ENCODE results near the gene CD177. TPM values are rescaled to one million over a fixed set of nuclear protein-coding genes. Genes with fewer than 3 reads are reported as not detected.
"Not testable (repeated sequence)": the region's sequence is repeated elsewhere in the genome, so short reads cannot be mapped to it uniquely, and the experiment has no call there.

The CD177 gene
- total and polyA plus RNA-seq, 8 donors, result 0.25 to 11.3 (median 2.8) TPM; not detected in 3

GRCh38 chr19:43380008-43380407 lies 26.5 kb downstream of the CD177 start:
- Histone ChIP-seq H3K4me3 (peak overlapping the region in 1 of 4 donors; percentile 6), H3K9me3 (no peaks in the 10 kb centered on the region), H3K27me3 (peaks cover 0 to 21% (median 0%) of the 10 kb centered on the region in 3 donors), H3K4me1 (peaks cover 0 to 22% (median 7%) of the 10 kb centered on the region in 4 donors), H3K27ac (peak overlapping the region in 4 of 5 donors; percentile 49 to 70 (median 64)), H3K36me3 (no peaks in the 10 kb centered on the region)
- WGBS, 5 donors, result 15 to 33% (median 22%) methylated on average over 13 to 14 of the region's 14 CpGs
- peak in 1 of 2 donors; percentile 44 for DNase-seq
- TF ChIP-seq EP300 (IDR thresholded peaks at IDR 0.05) (no peak), CTCF (IDR thresholded peaks at IDR 0.05) (no peak), POLR2A (IDR thresholded peaks at IDR 0.05) (no peak), POLR2AphosphoS5 (IDR thresholded peaks at IDR 0.05) (no peak)
- intact Hi-C loops (cut with DNase I; ENCODE audit: low total_unique reads), result no loop called here

DNA sequence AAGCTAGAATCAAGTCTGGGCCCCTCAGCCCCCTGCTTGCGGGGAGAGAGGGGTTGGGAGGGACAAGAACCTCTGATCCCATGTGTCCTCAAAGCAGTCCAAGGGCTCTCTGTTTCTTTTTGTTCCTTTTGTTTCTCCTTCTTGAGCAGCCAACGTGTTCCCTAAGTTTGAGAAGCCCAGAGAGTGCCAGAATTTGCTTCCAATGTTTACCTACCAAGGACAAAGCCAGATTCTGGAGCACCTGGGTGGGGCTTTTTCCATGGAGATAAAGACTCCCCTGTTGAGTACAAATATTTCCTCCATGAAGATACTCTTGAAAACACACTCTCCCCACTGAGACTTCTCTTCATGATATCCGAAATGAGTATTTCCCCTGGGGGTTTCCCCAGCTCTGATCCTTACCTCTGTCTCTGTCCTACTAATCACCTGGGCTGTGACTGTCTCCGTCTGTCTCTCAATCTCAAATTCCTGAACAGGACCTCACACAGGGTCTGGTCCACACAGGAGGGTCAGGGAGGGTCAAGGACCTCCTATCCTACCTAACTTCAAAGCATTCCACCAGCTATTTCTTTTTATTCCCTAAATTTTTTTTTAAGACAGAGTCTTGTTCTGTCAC lies 27.4 kb downstream of the CD177 start:
- DNase-seq, result peak in 1 of 2 donors; percentile 58
- TF ChIP-seq CTCF (IDR thresholded peaks at IDR 0.05) (no peak), POLR2AphosphoS5 (IDR thresholded peaks at IDR 0.05) (peak in 2 of 3 donors; percentile 18 to 40)
- peak overlapping the region in 4 of 5 donors; percentile 49 to 70 (median 64) for H3K27ac ChIP-seq
- peaks cover 0 to 22% (median 7%) of the 10 kb centered on the region in 4 donors for H3K4me1 ChIP-seq
- no peaks in the 10 kb centered on the region for H3K36me3 ChIP-seq
- WGBS, 5 donors, result 13 to 48% (median 29%) methylated on average over 4 of the region's 4 CpGs
- H3K4me3 ChIP-seq, result no peak overlapping the region
- intact Hi-C loops (cut with DNase I; ENCODE audit: low total_unique reads), result no loop called here
- H3K9me3 ChIP-seq, result no peaks in the 10 kb centered on the region
- H3K27me3 ChIP-seq, result peaks cover 0 to 21% (median 0%) of the 10 kb centered on the region in 3 donors

DNA sequence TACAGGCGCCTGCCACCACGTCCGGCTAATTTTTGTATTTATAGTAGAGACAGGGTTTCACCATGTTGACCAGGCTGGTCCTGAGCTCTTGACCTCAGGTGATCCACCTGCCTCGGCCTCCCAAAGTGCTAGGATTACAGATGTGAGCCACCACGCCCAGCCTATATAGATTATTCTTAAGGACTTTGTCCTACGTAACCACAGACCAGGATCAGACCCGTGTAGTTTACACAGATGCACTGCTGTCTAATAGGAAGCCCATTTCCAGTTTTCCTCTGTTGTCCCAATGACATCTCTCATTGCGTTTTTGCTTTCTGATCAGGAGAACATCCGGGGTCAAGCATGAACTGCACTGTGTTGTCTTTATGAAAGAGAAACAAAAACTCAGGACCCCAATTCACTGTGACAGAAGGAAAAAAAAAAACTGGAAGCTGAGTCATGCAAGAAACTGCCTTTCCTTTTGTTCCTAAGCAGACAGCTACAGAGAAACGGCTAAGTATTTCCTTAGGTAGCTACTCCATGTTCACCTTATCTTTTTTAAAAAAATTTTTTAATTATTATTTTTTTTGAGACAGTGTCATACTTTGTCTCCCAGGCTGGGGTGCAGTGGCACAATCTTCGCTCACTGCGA lies 29.2 kb downstream of the CD177 start:
- WGBS, 5 donors, result 55 to 69% (median 60%) methylated on average over 10 to 12 of the region's 12 CpGs
- DNase-seq; intact Hi-C loops (cut with DNase I; ENCODE audit: low total_unique reads); H3K9me3 ChIP-seq; H3K4me3 ChIP-seq; H3K36me3 ChIP-seq; H3K27ac ChIP-seq: not testable (repeated sequence)
- peaks cover 0 to 22% (median 7%) of the 10 kb centered on the region in 4 donors for H3K4me1 ChIP-seq
- peaks cover 0 to 21% (median 0%) of the 10 kb centered on the region in 3 donors for H3K27me3 ChIP-seq

DNA sequence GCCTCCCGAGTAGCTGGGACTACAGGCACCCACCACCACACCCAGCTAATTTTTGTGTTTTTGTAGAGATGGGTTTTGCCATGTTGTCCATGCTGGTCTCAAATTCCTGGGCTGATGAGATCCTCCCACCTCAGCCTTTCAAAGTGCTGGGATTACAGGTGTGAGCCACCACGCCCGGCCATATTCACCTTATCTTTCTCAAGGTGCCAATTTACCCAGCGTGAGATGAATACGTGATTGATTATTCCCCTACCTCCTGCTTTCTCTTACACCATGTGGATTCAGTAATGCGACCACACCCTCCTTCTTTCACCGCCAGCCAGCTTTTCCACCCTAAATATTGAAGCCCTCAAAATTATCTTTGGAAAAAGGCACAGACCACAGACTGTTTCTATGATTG lies 29.8 kb downstream of the CD177 start:
- 39 to 60% (median 54%) methylated on average over 7 of the region's 7 CpGs for WGBS, 5 donors
- H3K4me3 ChIP-seq; DNase-seq; H3K9me3 ChIP-seq; intact Hi-C loops (cut with DNase I; ENCODE audit: low total_unique reads); H3K36me3 ChIP-seq; H3K27ac ChIP-seq: not testable (repeated sequence)
- H3K4me1 ChIP-seq, result peaks cover 0 to 22% (median 7%) of the 10 kb centered on the region in 4 donors
- peaks cover 0 to 21% (median 0%) of the 10 kb centered on the region in 3 donors for H3K27me3 ChIP-seq

GRCh38 chr19:43383759-43384158 lies 30.3 kb downstream of the CD177 start:
- H3K27me3 ChIP-seq, result peaks cover 0 to 21% (median 0%) of the 10 kb centered on the region in 3 donors
- intact Hi-C loops (cut with DNase I; ENCODE audit: low total_unique reads); H3K4me3 ChIP-seq; H3K36me3 ChIP-seq; H3K9me3 ChIP-seq; H3K27ac ChIP-seq; DNase-seq: not testable (repeated sequence)
- 42 to 79% (median 62%) methylated on average over 2 to 3 of the region's 3 CpGs for WGBS, 5 donors
- H3K4me1 ChIP-seq, result peaks cover 0 to 22% (median 7%) of the 10 kb centered on the region in 4 donors

GRCh38 chr19:43390903-43391551 lies 37.5 kb downstream of the CD177 start:
- H3K36me3 ChIP-seq; intact Hi-C loops (cut with DNase I; ENCODE audit: low total_unique reads); H3K4me3 ChIP-seq; H3K27ac ChIP-seq; H3K9me3 ChIP-seq; H3K4me1 ChIP-seq: not testable (repeated sequence)
- peaks cover 0 to 11% (median 0%) of the 10 kb centered on the region in 3 donors for H3K27me3 ChIP-seq
- 78 to 86% (median 79%) methylated on average over 11 of the region's 11 CpGs for WGBS, 5 donors
- DNase-seq, result peak in 1 of 2 donors; percentile 26

- H3K4me1 ChIP-seq; H3K27ac ChIP-seq; H3K4me3 ChIP-seq; intact Hi-C loops (cut with DNase I; ENCODE audit: low total_unique reads); H3K9me3 ChIP-seq; H3K36me3 ChIP-seq; DNase-seq: not testable (repeated sequence)
- H3K27me3 ChIP-seq, result peaks cover 0 to 12% (median 0%) of the 10 kb centered on the region in 3 donors
- WGBS, 5 donors, result 80 to 93% (median 82%) methylated on average over 6 of the region's 6 CpGs
Observed at GRCh38 chr19:43391552-43391935, 38.1 kb downstream of the CD177 start.

DNA sequence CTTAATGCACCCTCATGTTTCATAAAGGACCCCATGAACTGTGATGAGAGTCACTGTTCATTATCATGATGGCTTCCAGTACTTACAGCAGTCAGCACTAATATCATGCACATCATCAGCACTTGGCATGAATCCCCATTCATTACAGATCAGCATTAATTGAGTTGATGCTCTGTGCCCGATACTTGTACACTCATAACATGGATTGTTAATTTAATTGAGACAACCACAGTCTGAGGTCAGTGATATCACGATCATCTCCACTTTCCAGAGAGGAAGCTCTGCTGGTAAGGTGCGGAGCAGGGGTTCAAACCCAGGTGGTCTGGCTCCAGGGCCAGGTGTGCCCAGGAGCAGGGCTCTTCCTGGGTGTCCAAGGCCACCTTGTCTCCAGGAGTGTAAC lies 40.0 kb downstream of the CD177 start:
- H3K36me3 ChIP-seq; H3K27ac ChIP-seq; intact Hi-C loops (cut with DNase I; ENCODE audit: low total_unique reads); DNase-seq; H3K4me3 ChIP-seq; H3K4me1 ChIP-seq; H3K9me3 ChIP-seq: not testable (repeated sequence)
- H3K27me3 ChIP-seq, result peaks cover 0 to 16% (median 0%) of the 10 kb centered on the region in 3 donors
- WGBS, 5 donors, result 50 to 76% (median 57%) methylated on average over 3 of the region's 3 CpGs
